ENCODE data around the gene MRPL53.

DNA sequence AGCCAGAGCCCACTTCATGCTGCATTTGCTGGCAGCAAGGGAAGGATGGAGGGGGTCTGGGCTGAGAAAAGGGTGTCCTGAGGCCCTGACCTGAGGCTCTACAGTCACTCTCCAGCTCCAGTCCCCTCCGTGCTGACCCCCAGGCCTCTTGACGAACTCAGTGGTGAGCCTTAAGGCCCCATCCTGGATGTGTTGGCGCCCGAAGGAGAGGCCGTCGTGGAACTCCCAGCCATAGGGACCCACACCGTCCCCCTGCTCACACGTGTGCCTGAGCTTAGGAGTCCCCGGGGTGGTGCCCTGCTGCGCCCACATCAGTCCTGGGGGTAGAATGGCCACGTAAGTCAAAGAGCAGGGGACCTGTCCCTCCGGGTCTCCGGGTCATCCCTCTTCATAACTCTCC lies 8.1 kb downstream of the MRPL53 start:
- no peak for TF ChIP-seq EZH2 (IDR thresholded peaks at IDR 0.05; ENCODE audit: insufficient read depth, poor library complexity, severe bottlenecking)
- TF ChIP-seq EZH2phosphoT487 (IDR thresholded peaks at IDR 0.05; ENCODE audit: insufficient read depth, low read depth), result no peak

Measured in GM23248 (cell line).